T-helper 9 cell (primary cell): ENCODE measurements around the gene APOL1.
"Not testable (repeated sequence)": the region's sequence is repeated elsewhere in the genome, so short reads cannot be mapped to it uniquely, and the experiment has no call there.

Experiments
- DNase-seq: peaks from one replicate; pipeline ENCODE4 v3.0.0-alpha.2; 2020
- total RNA-seq, 2 donors: gene quantifications; one replicate each; lab custom pipeline; 2026; lab: John Stamatoyannopoulos, UW

APOL1 gene
- 11.8 to 25.6 reads per million in 2 donors for total RNA-seq

GRCh38 chr22:36252754-36253522 is at the start of gene APOL1:
Gene APOL1 (plus strand): TSS chr22:36253133. CDS start chr22:36254956, 1,823 bp downstream.
- DNase-seq: peak; percentile 16

GRCh38 chr22:36203441-36203840 is 49.5 kb upstream of the APOL1 start:
- not testable (repeated sequence) for DNase-seq

- DNase-seq: no peak
These were observed 48.8 kb upstream of the APOL1 start for GRCh38 chr22:36204001-36204631.

- DNase-seq: no peak
These were observed 48.3 kb upstream of the APOL1 start for GRCh38 chr22:36204632-36205015.

- not testable (repeated sequence) for DNase-seq
These were observed 47.4 kb upstream of the APOL1 start for GRCh38 chr22:36205573-36205972.

GRCh38 chr22:36206255-36206654 is 46.7 kb upstream of the APOL1 start:
- no peak for DNase-seq

GRCh38 chr22:36208162-36208765 is 44.7 kb upstream of the APOL1 start:
- no peak for DNase-seq

- DNase-seq: no peak
These were observed 44.0 kb upstream of the APOL1 start for GRCh38 chr22:36208914-36209313.

- not testable (repeated sequence) for DNase-seq
These were observed 43.4 kb upstream of the APOL1 start for GRCh38 chr22:36209488-36209908.

GRCh38 chr22:36210224-36210623 is 42.7 kb upstream of the APOL1 start:
- no peak for DNase-seq

GRCh38 chr22:36211237-36211861 is 41.6 kb upstream of the APOL1 start:
- DNase-seq: no peak

GRCh38 chr22:36212901-36213300 is 40.0 kb upstream of the APOL1 start:
- DNase-seq: no peak

GRCh38 chr22:36213586-36213985 is 39.3 kb upstream of the APOL1 start:
- DNase-seq: no peak

- no peak for DNase-seq
These were observed 37.0 kb upstream of the APOL1 start for GRCh38 chr22:36215981-36216380.

- no peak for DNase-seq
These were observed 34.2 kb upstream of the APOL1 start for GRCh38 chr22:36218648-36219193.

- no peak for DNase-seq
These were observed 32.4 kb upstream of the APOL1 start for GRCh38 chr22:36220451-36220921.

- DNase-seq: peak; percentile 39
These were observed 30.9 kb upstream of the APOL1 start for GRCh38 chr22:36221799-36222751.

GRCh38 chr22:36222887-36223450 is 30.0 kb upstream of the APOL1 start:
- no peak for DNase-seq

GRCh38 chr22:36223504-36223903 is 29.4 kb upstream of the APOL1 start:
- DNase-seq: no peak

- DNase-seq: no peak
These were observed 28.7 kb upstream of the APOL1 start for GRCh38 chr22:36224245-36224644.

GRCh38 chr22:36225333-36225922 is 27.5 kb upstream of the APOL1 start:
- no peak for DNase-seq
